Upper lobe of left lung (tissue), 4 donors: ENCODE results near the gene UBAC1.

Experiments
- CTCF ChIP-seq, 6 experiments: fragments of 450-650 bp in 4 of 6; fragments of 200-600 bp in 2 of 6; sonication (generic) in 2 of 6; IDR thresholded peaks; one replicate each; pipeline ENCODE4 v1.5.1; 2016 to 2019; ENCODE audit warnings: antibody characterized with exemption in 6 of 6
- EP300 ChIP-seq, 4 donors: sonication (generic); formaldehyde crosslinking; IDR thresholded peaks; one replicate each; pipeline ENCODE4 v1.5.1; 2017; ENCODE audit warnings: antibody characterized with exemption in 4 of 4, control low read depth in 2 of 4
- POLR2A ChIP-seq, 4 donors: fragments of 450-650 bp; IDR thresholded peaks; one replicate each; pipeline ENCODE4 v1.5.1; 2016 to 2017; ENCODE audit warnings: antibody characterized with exemption in 4 of 4, mild to moderate bottlenecking in 2 of 4
- POLR2AphosphoS5 ChIP-seq, 2 donors: sonication (generic); formaldehyde crosslinking; IDR thresholded peaks; one replicate each; pipeline ENCODE4 v1.5.1; 2017; ENCODE audit warnings: antibody characterized with exemption in 2 of 2

GRCh38 chr9:135883410-135884089 is 77.6 kb downstream of the UBAC1 start:
- TF ChIP-seq POLR2A (IDR thresholded peaks at IDR 0.05) (no peak), EP300 (IDR thresholded peaks at IDR 0.05) (no peak), CTCF (IDR thresholded peaks at IDR 0.05) (no peak), POLR2AphosphoS5 (IDR thresholded peaks at IDR 0.05) (no peak)
